Measurements from ENCODE around the gene PHYKPL. TPM values are rescaled to one million over a fixed set of nuclear protein-coding genes. Genes with fewer than 3 reads are reported as not detected.

Gene PHYKPL
- total and polyA plus RNA-seq, 2 of the 13 experiments (the other 11 are each of a cell fraction or from before 2014, with no cell fraction given) = 18.0 to 78.6 TPM

DNA sequence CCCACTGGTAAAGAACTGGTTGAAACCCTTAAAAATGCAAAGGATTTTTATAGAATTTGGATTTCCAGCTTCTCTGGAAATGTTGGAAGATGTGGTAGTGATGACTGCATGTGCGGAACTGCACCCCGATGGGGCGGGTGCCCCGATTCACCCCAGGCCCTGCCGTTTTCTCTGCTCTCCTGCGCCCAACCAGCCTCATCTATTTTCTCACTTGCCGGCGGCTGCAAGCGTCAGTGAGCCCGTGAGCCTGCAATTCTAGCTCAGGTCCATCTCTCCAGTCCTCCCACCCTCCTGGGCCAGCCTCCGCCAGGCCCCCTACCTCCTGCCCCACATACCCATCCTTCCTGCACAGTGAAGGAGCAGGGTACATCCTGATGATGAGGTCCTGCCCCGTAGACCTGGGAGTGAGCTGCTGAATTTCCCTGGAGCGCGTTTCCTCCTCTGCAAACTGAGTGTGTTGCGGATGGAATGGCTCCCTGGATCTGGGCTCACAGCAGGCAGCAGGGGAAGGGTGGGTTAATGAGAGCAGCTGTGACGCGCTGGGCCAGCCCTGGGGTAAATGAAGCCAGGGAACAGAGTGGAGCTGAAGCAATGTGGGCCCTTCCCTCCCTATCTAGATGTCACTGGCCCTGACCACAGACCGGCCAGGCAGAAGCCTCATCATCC lies 45.9 kb upstream of the PHYKPL start:
- peaks cover 13% of the 10 kb centered on the region for H3K4me1 ChIP-seq (ENCODE audit: insufficient read depth, low read length)
- no peaks in the 10 kb centered on the region for H3K79me2 ChIP-seq (ENCODE audit: insufficient read depth, low read length)
- FAIRE-seq (no peak), ATAC-seq (no peak), DNase-seq (ENCODE audit: low spot score) (no peak)
- H4K20me1 ChIP-seq (ENCODE audit: insufficient read depth, low read length) = no peaks in the 10 kb centered on the region
- ChIA-PET POLR2A (no interaction called here), CTCF (ENCODE audit: low intra/inter-chr PET ratio, low total read pairs) (no interaction called here)
- in situ Hi-C loops (cut with HindIII; ENCODE audit: extremely low pct_ligation_motif_present, low pct_unique_long_range_greater_than_20kb) (loop anchor here (5.0 kb wide), 1 partner anchor 274 kb away; no protein-coding TSS in a partner anchor), intact Hi-C loops (cut with micrococcal nuclease; ENCODE audit: unreplicated experiment) (no loop called here)
- no peak overlapping the region for H3K4me3 ChIP-seq (replicated peaks in 1 of 3; ENCODE audit: insufficient read depth in 1 of 3, low read depth in 2 of 3, low read length in 3 of 3)
- H3K36me3 ChIP-seq (replicated peaks in 1 of 2; ENCODE audit: control insufficient read depth in 1 of 2, insufficient read depth in 2 of 2, low read length in 2 of 2) = no peaks in the 10 kb centered on the region
- 21% methylated on average over 14 of the region's 18 CpGs for WGBS (ENCODE audit: low lambda C conversion rate)
- no TSS peak for BruUV-seq (replicated peaks)
- H3K9ac ChIP-seq (ENCODE audit: insufficient read depth, low read depth, low read length) = no peak overlapping the region
- TF ChIP-seq, protein P1, sequence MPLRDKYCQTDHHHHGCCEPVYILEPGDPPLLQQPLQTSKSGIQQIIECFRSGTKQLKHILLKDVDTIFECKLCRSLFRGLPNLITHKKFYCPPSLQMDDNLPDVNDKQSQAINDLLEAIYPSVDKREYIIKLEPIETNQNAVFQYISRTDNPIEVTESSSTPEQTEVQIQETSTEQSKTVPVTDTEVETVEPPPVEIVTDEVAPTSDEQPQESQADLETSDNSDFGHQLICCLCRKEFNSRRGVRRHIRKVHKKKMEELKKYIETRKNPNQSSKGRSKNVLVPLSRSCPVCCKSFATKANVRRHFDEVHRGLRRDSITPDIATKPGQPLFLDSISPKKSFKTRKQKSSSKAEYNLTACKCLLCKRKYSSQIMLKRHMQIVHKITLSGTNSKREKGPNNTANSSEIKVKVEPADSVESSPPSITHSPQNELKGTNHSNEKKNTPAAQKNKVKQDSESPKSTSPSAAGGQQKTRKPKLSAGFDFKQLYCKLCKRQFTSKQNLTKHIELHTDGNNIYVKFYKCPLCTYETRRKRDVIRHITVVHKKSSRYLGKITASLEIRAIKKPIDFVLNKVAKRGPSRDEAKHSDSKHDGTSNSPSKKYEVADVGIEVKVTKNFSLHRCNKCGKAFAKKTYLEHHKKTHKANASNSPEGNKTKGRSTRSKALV (CRISPR knock-in tag; IDR thresholded peaks at IDR 0.05) = no peak
- TF ChIP-seq ZNF672 (CRISPR knock-in tag; IDR thresholded peaks at IDR 0.05) = no peak
- TF ChIP-seq, protein P2, sequence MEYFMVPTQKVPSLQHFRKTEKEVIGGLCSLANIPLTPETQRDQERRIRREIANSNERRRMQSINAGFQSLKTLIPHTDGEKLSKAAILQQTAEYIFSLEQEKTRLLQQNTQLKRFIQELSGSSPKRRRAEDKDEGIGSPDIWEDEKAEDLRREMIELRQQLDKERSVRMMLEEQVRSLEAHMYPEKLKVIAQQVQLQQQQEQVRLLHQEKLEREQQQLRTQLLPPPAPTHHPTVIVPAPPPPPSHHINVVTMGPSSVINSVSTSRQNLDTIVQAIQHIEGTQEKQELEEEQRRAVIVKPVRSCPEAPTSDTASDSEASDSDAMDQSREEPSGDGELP (IDR thresholded peaks at IDR 0.05; ENCODE audit: borderline replicate concordance, low read depth) = no peak
- TF ChIP-seq, protein P3, sequence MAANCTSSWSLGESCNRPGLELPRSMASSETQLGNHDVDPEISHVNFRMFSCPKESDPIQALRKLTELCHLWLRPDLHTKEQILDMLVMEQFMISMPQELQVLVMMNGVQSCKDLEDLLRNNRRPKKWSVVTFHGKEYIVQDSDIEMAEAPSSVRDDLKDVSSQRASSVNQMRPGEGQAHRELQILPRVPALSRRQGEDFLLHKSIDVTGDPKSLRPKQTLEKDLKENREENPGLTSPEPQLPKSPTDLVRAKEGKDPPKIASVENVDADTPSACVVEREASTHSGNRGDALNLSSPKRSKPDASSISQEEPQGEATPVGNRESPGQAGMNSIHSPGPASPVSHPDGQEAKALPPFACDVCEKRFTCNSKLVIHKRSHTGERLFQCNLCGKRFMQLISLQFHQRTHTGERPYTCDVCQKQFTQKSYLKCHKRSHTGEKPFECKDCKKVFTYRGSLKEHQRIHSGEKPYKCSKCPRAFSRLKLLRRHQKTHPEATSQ (CRISPR knock-in tag; IDR thresholded peaks at IDR 0.05; ENCODE audit: borderline replicate concordance) = no peak
- no peak for TF ChIP-seq ZNF264 (CRISPR knock-in tag; IDR thresholded peaks at IDR 0.05)
- no peak for TF ChIP-seq NR2F6 (IDR thresholded peaks at IDR 0.05)
- TF ChIP-seq NR2F6 (CRISPR knock-in tag; IDR thresholded peaks at IDR 0.05) = no peak
- no peak for TF ChIP-seq ZMYM3 (CRISPR knock-in tag; IDR thresholded peaks at IDR 0.05)
- TF ChIP-seq, protein P4, sequence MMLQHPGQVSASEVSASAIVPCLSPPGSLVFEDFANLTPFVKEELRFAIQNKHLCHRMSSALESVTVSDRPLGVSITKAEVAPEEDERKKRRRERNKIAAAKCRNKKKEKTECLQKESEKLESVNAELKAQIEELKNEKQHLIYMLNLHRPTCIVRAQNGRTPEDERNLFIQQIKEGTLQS (CRISPR knock-in tag; IDR thresholded peaks at IDR 0.05) = no peak
- no peak for TF ChIP-seq MBNL3 (CRISPR knock-in tag; conservative IDR thresholded peaks at IDR 0.05)
- no peak for TF ChIP-seq ZNF891 (CRISPR knock-in tag; IDR thresholded peaks at IDR 0.05)
- no peak for TF ChIP-seq ZNF253 (CRISPR knock-in tag; IDR thresholded peaks at IDR 0.05; ENCODE audit: borderline replicate concordance)
- no peak overlapping the region for H3K27ac ChIP-seq (ENCODE audit: extremely low read length, insufficient read depth, low read length)
- H3K4me2 ChIP-seq (ENCODE audit: low read depth, low read length) = no peak overlapping the region
- peaks cover 12% of the 10 kb centered on the region for H3K9me3 ChIP-seq (ENCODE audit: low read length)
- H2AFZ ChIP-seq (ENCODE audit: low read length) = no peak overlapping the region
- H3K27me3 ChIP-seq (ENCODE audit: control insufficient read depth in 1 of 2, insufficient read depth in 2 of 2, low read length in 2 of 2) = peaks cover 2 to 45% of the 10 kb centered on the region in 2 experiments; a peak in 4 of 5 replicates
